ENCODE data around the gene FAM78A. TPM values are rescaled to one million over a fixed set of nuclear protein-coding genes. Genes with fewer than 3 reads are reported as not detected.

FAM78A gene
- total RNA-seq, 1 experiment from 2014 or later, result 3.0 TPM

GRCh38 chr9:131227112-131227958 is 49.0 kb downstream of the FAM78A start:
- H3K4me1 Mint-ChIP-seq, result peaks cover 30% of the 10 kb centered on the region

More at GRCh38 chr9:131227112-131227958, 49.0 kb downstream of the FAM78A start:
- H3K27ac Mint-ChIP-seq, result peak overlapping the region; percentile 81
- no peak for DNase-seq (ENCODE audit: low spot score)
- H3K36me3 Mint-ChIP-seq, result peaks cover 30% of the 10 kb centered on the region
- POLR2A ChIA-PET, result interaction anchor here (0.6 kb wide), 1 partner anchor 64 kb away, joined by 6 read pairs; no protein-coding TSS in a partner anchor
- peak overlapping the region; percentile 27 for H3K4me3 Mint-ChIP-seq
- peak; percentile 51 for ATAC-seq
- CTCF ChIA-PET, result interaction anchor here (0.6 to 4.7 kb wide), 4 partner anchors 75 to 146 kb away, joined by 3 to 23 read pairs (median 5); no protein-coding TSS in a partner anchor
- TF ChIP-seq GABPB1 (CRISPR knock-in tag; IDR thresholded peaks at IDR 0.05), result no peak
- TF ChIP-seq PRRX2 (CRISPR knock-in tag; IDR thresholded peaks at IDR 0.05), result no peak
- no peak for TF ChIP-seq AFF4 (CRISPR knock-in tag; IDR thresholded peaks at IDR 0.05; ENCODE audit: borderline replicate concordance)
- no peak for TF ChIP-seq ZSCAN18 (CRISPR knock-in tag; IDR thresholded peaks at IDR 0.05)
- TF ChIP-seq FOXP1 (CRISPR knock-in tag; IDR thresholded peaks at IDR 0.05; ENCODE audit: borderline replicate concordance), result no peak
- TF ChIP-seq ZNF232 (CRISPR knock-in tag; IDR thresholded peaks at IDR 0.05), result no peak
- no peak for TF ChIP-seq ZNF281 (CRISPR knock-in tag; IDR thresholded peaks at IDR 0.05)
- TF ChIP-seq NR1H2 (CRISPR knock-in tag; IDR thresholded peaks at IDR 0.05), result no peak
- no peak for TF ChIP-seq CDX4 (CRISPR knock-in tag; IDR thresholded peaks at IDR 0.05; ENCODE audit: borderline replicate concordance)
- TF ChIP-seq ZNF423 (CRISPR knock-in tag; IDR thresholded peaks at IDR 0.05), result no peak
- no peak for TF ChIP-seq PREB (CRISPR knock-in tag; IDR thresholded peaks at IDR 0.05; ENCODE audit: borderline replicate concordance)
- no peak for TF ChIP-seq RELA (CRISPR knock-in tag; IDR thresholded peaks at IDR 0.05; ENCODE audit: borderline replicate concordance)
- TF ChIP-seq ZNF416 (CRISPR knock-in tag; IDR thresholded peaks at IDR 0.05), result no peak
- TF ChIP-seq ATF2 (CRISPR knock-in tag; IDR thresholded peaks at IDR 0.05; ENCODE audit: borderline replicate concordance, low read depth), result no peak
- TF ChIP-seq TCF7 (CRISPR knock-in tag; IDR thresholded peaks at IDR 0.05; ENCODE audit: low read depth), result no peak
- TF ChIP-seq ATF1 (CRISPR knock-in tag; IDR thresholded peaks at IDR 0.05), result no peak
- TF ChIP-seq GRHL2 (CRISPR knock-in tag; IDR thresholded peaks at IDR 0.05; ENCODE audit: insufficient replicate concordance, severe bottlenecking), result no peak
- no peaks in the 10 kb centered on the region for H3K27me3 Mint-ChIP-seq (ENCODE audit: low read depth)
- H3K9me3 Mint-ChIP-seq, result no peaks in the 10 kb centered on the region
